SK-N-MC (cell line): ENCODE results near the gene FBXL13.
"Not testable (repeated sequence)": the region's sequence is repeated elsewhere in the genome, so short reads cannot be mapped to it uniquely, and the experiment has no call there.

Experiments
- EZH2 ChIP-seq: fragments of 200-600 bp; sonication (generic); IDR thresholded peaks from one replicate; pipeline ENCODE4 v1.6.1; 2017; ENCODE audit warnings: antibody characterized with exemption
- FOXP2 ChIP-seq: optimal IDR thresholded peaks from 2 replicates; pipeline ENCODE3; 2011; ENCODE audit warnings: mild to moderate bottlenecking, moderate library complexity; ENCODE audit not compliant: insufficient read depth; ENCODE audit errors: extremely low read length, control extremely low read depth
- POLR2AphosphoS5 ChIP-seq: IDR thresholded peaks from 2 replicates; pipeline ENCODE4 v1.6.1; 2012; ENCODE audit warnings: mild to moderate bottlenecking, low read depth, low read length, borderline replicate concordance

DNA sequence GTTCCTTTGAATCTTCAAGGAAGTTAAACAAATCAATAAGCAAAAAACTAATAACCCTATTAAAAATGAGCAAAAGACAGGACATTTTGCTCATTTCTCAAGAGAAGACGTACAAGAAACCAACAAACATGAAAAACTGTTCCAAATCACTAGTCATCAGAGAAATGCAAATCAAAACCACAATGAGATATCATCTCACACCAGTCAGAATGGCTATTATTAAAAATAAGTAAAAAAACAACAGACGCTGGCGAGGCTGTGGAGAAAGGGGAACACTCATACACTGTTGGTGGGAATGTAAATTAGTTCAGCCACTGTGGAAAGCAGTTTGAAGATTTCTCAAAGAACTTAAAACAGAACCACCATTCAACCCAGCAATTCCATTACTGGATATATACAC, 304.1 kb downstream of the FBXL13 start:
- not testable (repeated sequence) for TF ChIP-seq POLR2AphosphoS5, EZH2, FOXP2
